Rectal smooth muscle tissue (tissue), 1 donor: ENCODE measurements around the gene MAST4.

Source experiments
- H3K27ac ChIP-seq: one replicate; pipeline ENCODE4 v1.7.0; 2013; ENCODE audit warnings: low read depth, low read length, inconsistent platforms
- H3K27me3 ChIP-seq: one replicate; pipeline ENCODE4 v1.7.0; 2013; ENCODE audit warnings: low read length; ENCODE audit not compliant: control insufficient read depth, insufficient read depth
- H3K36me3 ChIP-seq: one replicate; pipeline ENCODE4 v1.7.0; 2013; ENCODE audit warnings: low read length; ENCODE audit not compliant: control insufficient read depth, insufficient read depth
- H3K4me1 ChIP-seq: one replicate; pipeline ENCODE4 v1.7.0; 2013; ENCODE audit warnings: low read length; ENCODE audit not compliant: control insufficient read depth, insufficient read depth
- H3K4me3 ChIP-seq: one replicate; pipeline ENCODE4 v1.7.0; 2013; ENCODE audit warnings: low read length
- H3K9ac ChIP-seq: one replicate; pipeline ENCODE4 v1.7.0; 2013; ENCODE audit warnings: low read length

The MAST4 gene

GRCh38 chr5:66595756-66596635 lies at the start of gene MAST4:
TSS of gene MAST4 (plus strand) at chr5:66596393. CDS start at chr5:66596656, 263 bp downstream.
- Histone ChIP-seq H3K36me3 (no peaks in the 10 kb centered on the region), H3K27ac (no peak within 1 kb of the TSS), H3K4me3 (peak within 1 kb of the TSS; percentile 63), H3K4me1 (peaks cover 5% of the 10 kb centered on the region), H3K9ac (no peak within 1 kb of the TSS), H3K27me3 (peaks cover 3% of the 10 kb centered on the region)

DNA sequence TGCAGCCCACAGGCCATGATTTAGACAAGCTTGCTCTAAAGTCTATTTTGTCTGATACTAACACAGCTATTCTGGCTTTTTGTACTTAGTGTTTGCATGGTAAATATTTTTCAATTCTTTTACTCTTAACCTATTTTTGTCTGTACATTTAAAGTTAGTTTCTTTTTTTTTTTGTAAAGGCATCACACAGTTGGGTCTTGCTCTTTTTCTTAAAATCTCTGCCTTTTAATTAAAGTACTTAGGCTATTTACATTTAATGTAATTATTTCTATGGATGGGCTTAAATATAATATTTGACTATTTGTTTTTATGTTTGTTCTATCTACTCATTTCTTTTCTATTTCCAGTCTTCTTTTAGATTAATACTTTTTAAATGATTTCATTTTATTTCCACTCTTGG lies 49.7 kb upstream of the MAST4 start:
- no peak overlapping the region for H3K4me3 ChIP-seq
- H3K27me3 ChIP-seq, result no peaks in the 10 kb centered on the region
- H3K36me3 ChIP-seq, result no peaks in the 10 kb centered on the region
- no peak overlapping the region for H3K9ac ChIP-seq
- no peak overlapping the region for H3K27ac ChIP-seq
- no peaks in the 10 kb centered on the region for H3K4me1 ChIP-seq

- no peaks in the 10 kb centered on the region for H3K36me3 ChIP-seq
- H3K4me1 ChIP-seq, result no peaks in the 10 kb centered on the region
- H3K9ac ChIP-seq, result no peak overlapping the region
- no peaks in the 10 kb centered on the region for H3K27me3 ChIP-seq
- H3K27ac ChIP-seq, result no peak overlapping the region
- no peak overlapping the region for H3K4me3 ChIP-seq
Observed at GRCh38 chr5:66551338-66551737, 44.9 kb upstream of the MAST4 start.

DNA sequence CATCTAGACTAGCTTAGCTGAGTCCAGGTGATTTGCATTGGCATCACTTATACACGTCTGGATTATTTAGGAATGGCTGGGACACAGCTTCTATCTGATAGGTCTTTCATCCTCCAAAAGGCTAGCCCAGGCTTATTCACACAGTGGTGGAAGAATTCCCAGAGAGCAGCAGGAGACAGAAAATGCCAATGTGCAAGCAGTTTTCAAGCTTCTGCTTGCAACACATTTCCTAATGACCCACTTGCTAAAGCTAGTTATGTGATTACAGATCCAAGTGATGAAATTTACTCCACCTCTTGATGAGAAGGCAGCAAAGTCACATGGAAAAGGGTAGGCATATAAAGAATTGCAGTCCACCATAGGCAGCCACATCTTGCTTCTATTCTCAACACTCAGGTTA lies 44.2 kb upstream of the MAST4 start:
- Histone ChIP-seq H3K9ac (no peak overlapping the region), H3K27me3 (no peaks in the 10 kb centered on the region), H3K4me3 (no peak overlapping the region), H3K27ac (no peak overlapping the region), H3K36me3 (no peaks in the 10 kb centered on the region), H3K4me1 (no peaks in the 10 kb centered on the region)

DNA sequence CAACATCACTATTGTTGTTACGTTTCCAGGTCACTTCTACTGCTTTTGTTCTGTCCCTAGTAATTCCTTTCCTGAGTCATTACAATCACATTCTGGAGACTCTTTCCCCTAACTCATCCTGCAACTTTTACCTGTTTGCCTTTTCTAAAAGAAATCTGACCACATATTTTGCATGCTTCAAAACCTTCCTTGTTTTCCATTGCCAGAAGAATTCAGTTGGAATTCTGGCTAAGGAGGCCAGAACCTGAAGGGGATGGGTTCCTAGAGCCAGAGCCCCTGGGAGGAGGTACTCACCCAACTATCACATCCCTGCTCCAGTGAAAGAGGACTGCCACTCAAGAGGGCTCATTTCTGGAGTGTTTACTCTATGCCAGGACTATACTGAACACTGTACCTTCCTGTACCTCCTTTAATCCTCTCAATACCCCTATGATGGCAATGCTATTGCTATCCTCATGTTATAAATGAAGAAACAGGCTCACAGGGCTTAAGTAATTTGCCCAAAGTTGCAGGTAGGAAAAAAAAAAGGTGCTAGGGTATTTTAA lies 42.8 kb upstream of the MAST4 start:
- H3K27ac ChIP-seq, result no peak overlapping the region
- no peaks in the 10 kb centered on the region for H3K27me3 ChIP-seq
- H3K4me1 ChIP-seq, result no peaks in the 10 kb centered on the region
- H3K36me3 ChIP-seq, result no peaks in the 10 kb centered on the region
- no peak overlapping the region for H3K9ac ChIP-seq
- no peak overlapping the region for H3K4me3 ChIP-seq

DNA sequence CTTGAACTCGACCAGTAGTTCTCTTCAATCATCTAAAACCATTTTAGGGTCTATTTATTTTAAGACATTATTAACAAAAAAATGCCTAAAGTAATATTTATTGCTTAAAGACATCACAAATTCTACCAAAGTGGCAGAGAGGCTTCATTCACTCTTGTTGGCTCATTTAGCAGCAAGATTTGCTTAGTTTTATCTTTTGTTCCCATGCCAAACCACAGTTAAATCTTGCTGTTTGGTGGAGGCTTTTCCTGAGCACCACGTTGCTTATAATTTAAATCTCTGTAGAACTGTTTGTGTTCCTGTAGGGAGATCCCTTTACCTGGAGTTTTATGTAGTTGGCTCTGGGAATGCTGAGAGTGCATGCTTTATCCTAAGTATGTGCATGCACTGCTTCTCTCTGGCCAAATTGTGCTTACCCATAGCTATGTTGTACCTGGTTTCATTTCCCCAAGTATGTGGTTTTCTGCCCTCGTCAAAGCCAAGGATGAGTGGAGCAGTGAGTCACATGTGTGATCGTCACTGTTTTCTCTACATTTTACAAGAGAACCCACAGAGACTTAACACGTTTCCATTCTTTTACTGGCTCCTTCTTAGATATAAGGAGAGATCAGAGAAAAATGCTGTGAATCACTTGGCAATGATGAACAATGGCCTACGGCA lies 42.1 kb upstream of the MAST4 start:
- no peak overlapping the region for H3K27ac ChIP-seq
- H3K4me1 ChIP-seq, result no peaks in the 10 kb centered on the region
- no peak overlapping the region for H3K9ac ChIP-seq
- no peaks in the 10 kb centered on the region for H3K27me3 ChIP-seq
- no peaks in the 10 kb centered on the region for H3K36me3 ChIP-seq
- H3K4me3 ChIP-seq, result no peak overlapping the region

DNA sequence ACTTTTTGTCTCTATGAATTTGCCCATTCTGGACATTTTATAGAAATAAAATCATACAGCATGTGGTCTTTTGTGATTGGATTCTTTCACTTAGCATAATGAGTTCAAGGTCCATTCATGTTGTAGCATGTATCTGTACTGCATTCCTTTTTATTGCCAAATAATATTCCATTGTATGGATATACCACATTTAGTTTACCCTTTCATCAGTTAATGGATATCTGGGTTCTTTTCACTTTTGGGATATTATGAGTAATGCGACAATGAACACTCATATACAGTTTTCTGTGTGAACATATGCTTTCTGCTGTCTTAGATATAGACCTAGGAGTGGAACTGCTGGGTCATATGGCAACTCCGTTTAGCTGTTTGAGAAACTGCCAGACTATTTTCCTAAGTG lies 41.3 kb upstream of the MAST4 start:
- no peaks in the 10 kb centered on the region for H3K4me1 ChIP-seq
- H3K27ac ChIP-seq, result no peak overlapping the region
- H3K27me3 ChIP-seq, result no peaks in the 10 kb centered on the region
- no peaks in the 10 kb centered on the region for H3K36me3 ChIP-seq
- no peak overlapping the region for H3K4me3 ChIP-seq
- H3K9ac ChIP-seq, result no peak overlapping the region

- H3K4me3 ChIP-seq, result no peak overlapping the region
- H3K27ac ChIP-seq, result no peak overlapping the region
- H3K4me1 ChIP-seq, result no peaks in the 10 kb centered on the region
- H3K9ac ChIP-seq, result no peak overlapping the region
- H3K36me3 ChIP-seq, result no peaks in the 10 kb centered on the region
- no peaks in the 10 kb centered on the region for H3K27me3 ChIP-seq
Observed at GRCh38 chr5:66558560-66558959, 37.6 kb upstream of the MAST4 start.

DNA sequence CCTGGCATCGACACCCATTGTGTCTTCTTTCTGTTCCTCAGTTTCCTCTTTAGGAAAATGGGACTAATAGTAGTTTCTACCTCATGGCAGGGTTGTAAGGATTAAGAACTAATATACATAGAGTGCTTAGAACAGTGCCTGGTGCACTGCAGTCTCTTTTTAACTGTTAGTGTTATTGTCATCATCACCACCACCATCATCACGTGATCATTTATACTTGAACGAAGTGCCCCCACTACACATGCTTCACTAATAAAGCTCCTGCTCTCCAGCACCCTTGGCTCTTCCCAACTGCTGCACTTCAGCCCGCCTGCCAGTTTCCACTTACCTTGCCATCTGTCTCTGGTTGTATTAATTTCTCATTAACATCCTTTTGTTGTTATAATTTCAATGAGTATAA lies 35.8 kb upstream of the MAST4 start:
- Histone ChIP-seq H3K4me1 (no peaks in the 10 kb centered on the region), H3K9ac (no peak overlapping the region), H3K36me3 (no peaks in the 10 kb centered on the region), H3K4me3 (no peak overlapping the region), H3K27ac (no peak overlapping the region), H3K27me3 (no peaks in the 10 kb centered on the region)

DNA sequence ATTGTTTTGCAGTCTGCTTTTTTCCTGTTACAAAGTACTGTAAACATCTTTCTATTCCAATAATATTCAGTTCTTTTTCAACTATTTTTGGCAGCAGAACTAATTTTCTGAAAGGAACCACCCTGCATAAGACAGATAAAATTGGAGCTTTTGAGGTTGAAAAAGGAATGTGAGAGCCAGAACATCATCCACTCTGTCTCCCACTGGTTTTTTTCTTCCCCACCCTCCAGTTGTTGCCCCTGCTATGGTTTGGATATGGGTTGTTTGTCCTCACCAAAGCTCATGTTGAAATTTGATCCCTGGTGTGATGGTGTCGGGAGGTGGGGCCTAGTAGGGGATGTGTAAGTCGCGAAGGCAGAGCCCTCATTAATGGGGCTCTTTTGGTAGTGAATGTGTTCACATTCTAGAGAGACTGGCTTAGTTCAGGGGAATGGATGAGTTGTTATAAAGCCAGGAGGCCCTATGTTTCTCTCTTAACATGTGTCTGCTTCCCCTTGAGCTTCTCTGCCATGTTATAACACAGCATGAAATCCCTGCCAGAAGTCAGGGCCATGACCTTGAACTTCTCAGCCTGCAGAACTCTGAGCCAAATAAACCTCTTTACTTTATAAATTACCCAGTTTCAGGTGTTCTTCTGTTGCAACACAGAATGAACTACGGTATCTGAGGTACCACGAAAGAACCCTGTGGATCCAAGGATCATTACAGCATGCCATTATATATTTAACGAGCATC lies 34.8 kb upstream of the MAST4 start:
- Histone ChIP-seq H3K27me3 (no peaks in the 10 kb centered on the region), H3K27ac (no peak overlapping the region), H3K4me1 (no peaks in the 10 kb centered on the region), H3K9ac (no peak overlapping the region), H3K4me3 (no peak overlapping the region), H3K36me3 (no peaks in the 10 kb centered on the region)

DNA sequence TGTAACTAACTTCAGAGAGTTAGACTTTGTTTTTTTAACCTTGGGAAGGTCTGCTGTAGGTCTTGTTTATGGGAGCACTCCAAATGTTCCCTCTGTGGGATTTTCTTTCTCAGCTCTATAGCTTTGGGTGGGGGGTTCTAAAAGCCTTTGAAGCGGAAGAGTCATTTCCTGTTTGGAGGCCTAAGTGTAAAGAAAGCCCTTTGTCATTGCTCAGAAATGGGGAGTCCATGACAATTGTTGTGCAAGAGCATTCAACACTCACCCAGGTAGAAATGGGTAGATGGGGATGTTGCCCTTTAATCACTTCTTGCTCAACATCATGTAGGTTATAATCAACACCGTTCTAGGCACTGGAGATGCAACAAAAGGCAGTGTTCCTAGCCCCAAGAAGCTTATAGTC lies 30.3 kb upstream of the MAST4 start:
- no peaks in the 10 kb centered on the region for H3K4me1 ChIP-seq
- no peak overlapping the region for H3K4me3 ChIP-seq
- no peak overlapping the region for H3K27ac ChIP-seq
- H3K9ac ChIP-seq, result no peak overlapping the region
- H3K36me3 ChIP-seq, result no peaks in the 10 kb centered on the region
- H3K27me3 ChIP-seq, result no peaks in the 10 kb centered on the region

DNA sequence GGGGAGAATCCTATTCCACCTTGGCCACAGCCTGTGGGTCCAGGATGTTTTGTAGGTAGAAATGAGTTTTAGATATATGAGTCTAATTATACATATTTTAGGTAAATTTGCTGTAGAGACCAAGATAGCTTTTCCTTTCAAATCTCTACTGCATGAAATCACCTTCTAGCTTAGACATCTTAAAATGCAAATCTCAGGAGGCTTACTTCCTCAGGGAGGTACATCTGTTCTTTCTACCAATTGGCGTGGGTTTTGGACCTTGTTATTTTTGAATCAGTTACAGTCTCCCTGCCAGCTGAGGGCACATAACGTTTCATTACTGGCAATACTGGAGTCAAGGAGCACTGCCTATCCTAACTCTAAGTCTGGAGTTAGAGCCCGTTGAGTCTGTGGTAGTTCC lies 28.7 kb upstream of the MAST4 start:
- Histone ChIP-seq H3K4me1 (no peaks in the 10 kb centered on the region), H3K27ac (no peak overlapping the region), H3K27me3 (no peaks in the 10 kb centered on the region), H3K36me3 (no peaks in the 10 kb centered on the region), H3K9ac (no peak overlapping the region), H3K4me3 (no peak overlapping the region)
